Left forelimb (tissue), 1 donor: ENCODE results near the gene OLFML2A.
A peak's percentile ranks its signal among the peaks of the same experiment; 100 is the strongest.

ENCODE experiments used
- DNase-seq: peaks from one replicate; pipeline ENCODE4 v3.0.0-alpha.2; 2018; ENCODE audit warnings: low spot score

Gene OLFML2A

GRCh38 chr9:124797343-124798103 is 20.6 kb downstream of the OLFML2A start:
- DNase-seq = no peak

GRCh38 chr9:124799274-124800006 is 22.5 kb downstream of the OLFML2A start:
- DNase-seq = no peak

GRCh38 chr9:124800306-124801259 is 23.6 kb downstream of the OLFML2A start:
- no peak for DNase-seq

GRCh38 chr9:124801356-124801755 is 24.4 kb downstream of the OLFML2A start:
- DNase-seq = no peak

GRCh38 chr9:124802426-124802825 is 25.5 kb downstream of the OLFML2A start:
- DNase-seq = no peak

- DNase-seq = no peak
Observed at GRCh38 chr9:124803911-124804310, 27.0 kb downstream of the OLFML2A start.

GRCh38 chr9:124805186-124805585 is 28.3 kb downstream of the OLFML2A start:
- no peak for DNase-seq

GRCh38 chr9:124808246-124808956 is 31.5 kb downstream of the OLFML2A start:
- DNase-seq = no peak

- DNase-seq = no peak
Observed at GRCh38 chr9:124809211-124809610, 32.3 kb downstream of the OLFML2A start.

- no peak for DNase-seq
Observed at GRCh38 chr9:124809741-124810500, 33.0 kb downstream of the OLFML2A start.

GRCh38 chr9:124810663-124811355 is 33.9 kb downstream of the OLFML2A start:
- DNase-seq = peak; percentile 84

- peak; percentile 83 for DNase-seq
Observed at GRCh38 chr9:124812441-124812876, 35.5 kb downstream of the OLFML2A start.

GRCh38 chr9:124813041-124813440 is 36.1 kb downstream of the OLFML2A start:
- no peak for DNase-seq

GRCh38 chr9:124813501-124814163 is 36.7 kb downstream of the OLFML2A start:
- no peak for DNase-seq

GRCh38 chr9:124814164-124814535 is 37.2 kb downstream of the OLFML2A start:
- DNase-seq = no peak

GRCh38 chr9:124815601-124816000 is 38.7 kb downstream of the OLFML2A start:
- no peak for DNase-seq

- DNase-seq = no peak
Observed at GRCh38 chr9:124818431-124819281, 41.7 kb downstream of the OLFML2A start.
